Hematopoietic multipotent progenitor cell (in vitro differentiated cells): ENCODE measurements around the gene GPC5. TPM values are rescaled to one million over a fixed set of nuclear protein-coding genes. Genes with fewer than 3 reads are reported as not detected.
"Not testable (repeated sequence)": the region's sequence is repeated elsewhere in the genome, so short reads cannot be mapped to it uniquely, and the experiment has no call there.

Experiments
- DNase-seq, 3 donors: peaks; one replicate each; pipeline ENCODE4 v3.0.0-alpha.2; 2011 to 2015; ENCODE audit warnings: low read depth in 2 of 3, low spot score in 2 of 3
- total RNA-seq: library from RNA; depleted of rRNA; stranded (reverse); fragments of >200 nt; gene quantifications from one replicate; pipeline ENCODE4 v1.2.3, GENCODE V29; 2012

GPC5 gene
- total RNA-seq, 1 donor, result 18.3 TPM

DNA sequence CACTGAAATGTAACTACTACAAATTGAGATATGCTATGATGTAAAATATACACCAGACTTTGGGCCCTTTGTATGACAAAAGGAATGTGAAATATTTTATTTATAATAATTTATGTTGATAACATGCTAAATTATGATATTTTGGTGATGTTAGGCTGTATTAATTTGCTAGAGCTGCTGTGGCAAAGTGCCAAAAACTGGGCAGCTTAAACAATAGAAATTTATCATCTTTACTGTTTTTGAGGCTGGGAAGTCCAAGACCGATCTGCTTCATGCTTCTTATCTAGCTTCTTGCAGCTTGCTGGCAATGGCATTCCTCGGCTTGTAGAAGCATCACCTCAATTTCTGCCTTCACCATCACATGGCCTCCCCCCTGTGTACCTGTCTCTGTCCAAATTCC is 245.0 kb downstream of the GPC5 start:
- no peak for DNase-seq

DNA sequence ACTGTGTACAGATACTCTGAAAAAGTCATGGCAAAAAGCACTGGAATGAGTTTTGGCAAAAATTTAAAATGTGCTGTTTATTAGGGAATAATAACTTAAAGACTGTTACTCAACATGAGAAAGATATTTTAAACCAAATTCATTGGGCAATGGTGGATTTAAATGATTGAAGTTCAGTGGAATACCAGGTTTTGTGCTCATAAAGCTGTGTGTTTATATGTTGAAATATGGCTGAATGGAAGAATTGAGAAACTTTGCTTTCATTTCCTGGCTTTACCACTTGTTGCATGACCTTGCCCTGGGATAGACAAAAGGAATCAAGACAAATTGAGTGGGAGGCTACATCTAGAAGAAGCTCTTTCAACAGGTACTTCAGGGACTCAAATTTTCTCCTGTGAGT is 246.4 kb downstream of the GPC5 start:
- no peak for DNase-seq

DNA sequence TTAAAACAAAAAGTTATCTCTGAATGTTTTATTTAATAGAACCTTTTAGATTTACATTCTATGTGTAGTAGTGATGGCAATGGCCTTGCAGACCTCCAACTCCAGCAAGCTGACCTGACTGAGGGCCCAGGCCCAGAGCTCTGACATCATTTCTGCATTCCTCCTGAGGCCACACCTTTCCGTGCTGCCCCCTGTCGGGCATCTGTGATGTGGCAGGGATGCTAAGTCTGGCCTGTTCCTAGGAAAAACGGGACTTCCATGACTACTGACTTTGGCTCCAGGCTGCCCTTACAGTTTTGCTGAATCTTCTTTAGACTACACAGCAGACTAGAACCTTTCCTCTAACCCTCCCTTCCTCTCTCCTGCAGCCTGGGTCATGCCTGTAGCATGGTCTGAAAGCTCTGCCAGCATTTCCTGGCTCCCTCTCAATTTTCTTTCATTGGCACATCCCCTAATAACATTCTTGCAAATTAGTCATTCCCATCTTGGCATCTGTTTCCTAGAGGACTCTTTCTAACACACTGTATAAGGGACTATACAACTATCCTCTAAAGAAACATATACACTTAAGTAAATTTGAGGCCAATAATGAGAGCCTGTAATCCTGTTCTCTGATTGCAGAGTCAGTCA is 249.1 kb downstream of the GPC5 start:
- no peak for DNase-seq

DNA sequence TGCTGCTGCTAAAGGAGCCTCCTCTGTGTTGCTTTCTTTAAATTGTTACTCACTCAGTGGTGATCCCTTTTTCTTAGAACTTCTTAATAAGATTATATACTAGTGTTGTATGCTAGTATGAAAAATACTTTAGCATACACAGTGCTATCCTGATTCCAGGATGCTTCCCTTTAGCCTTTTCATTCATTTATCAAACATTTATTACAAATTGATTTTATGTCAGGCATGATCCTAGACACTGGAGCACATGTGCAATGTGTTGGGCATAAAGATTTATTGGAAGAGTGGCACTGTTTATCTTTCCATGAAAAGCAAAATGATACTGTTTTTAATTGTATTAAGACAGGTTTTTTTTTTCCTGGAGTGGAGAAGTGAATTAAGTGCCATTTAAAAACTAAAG is 249.6 kb downstream of the GPC5 start:
- no peak for DNase-seq

DNA sequence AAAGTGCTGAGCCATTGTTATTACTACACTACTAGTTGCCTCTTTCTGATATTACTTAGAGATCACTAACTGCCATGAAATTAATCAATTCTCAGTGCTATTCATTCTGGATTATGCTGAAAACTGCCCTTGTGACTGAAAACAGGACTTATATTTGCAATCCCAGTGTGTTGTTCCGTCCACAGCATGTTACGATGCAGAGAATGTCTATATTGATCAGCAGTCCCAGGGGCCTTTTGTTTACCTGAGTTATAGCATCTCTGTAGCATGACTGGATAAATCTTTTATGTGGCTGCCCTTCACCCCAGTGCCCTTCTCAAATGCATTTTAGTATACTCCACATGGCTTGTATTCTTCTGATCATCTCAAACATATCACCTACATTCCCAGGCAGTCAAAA is 251.0 kb downstream of the GPC5 start:
- DNase-seq, result no peak

DNA sequence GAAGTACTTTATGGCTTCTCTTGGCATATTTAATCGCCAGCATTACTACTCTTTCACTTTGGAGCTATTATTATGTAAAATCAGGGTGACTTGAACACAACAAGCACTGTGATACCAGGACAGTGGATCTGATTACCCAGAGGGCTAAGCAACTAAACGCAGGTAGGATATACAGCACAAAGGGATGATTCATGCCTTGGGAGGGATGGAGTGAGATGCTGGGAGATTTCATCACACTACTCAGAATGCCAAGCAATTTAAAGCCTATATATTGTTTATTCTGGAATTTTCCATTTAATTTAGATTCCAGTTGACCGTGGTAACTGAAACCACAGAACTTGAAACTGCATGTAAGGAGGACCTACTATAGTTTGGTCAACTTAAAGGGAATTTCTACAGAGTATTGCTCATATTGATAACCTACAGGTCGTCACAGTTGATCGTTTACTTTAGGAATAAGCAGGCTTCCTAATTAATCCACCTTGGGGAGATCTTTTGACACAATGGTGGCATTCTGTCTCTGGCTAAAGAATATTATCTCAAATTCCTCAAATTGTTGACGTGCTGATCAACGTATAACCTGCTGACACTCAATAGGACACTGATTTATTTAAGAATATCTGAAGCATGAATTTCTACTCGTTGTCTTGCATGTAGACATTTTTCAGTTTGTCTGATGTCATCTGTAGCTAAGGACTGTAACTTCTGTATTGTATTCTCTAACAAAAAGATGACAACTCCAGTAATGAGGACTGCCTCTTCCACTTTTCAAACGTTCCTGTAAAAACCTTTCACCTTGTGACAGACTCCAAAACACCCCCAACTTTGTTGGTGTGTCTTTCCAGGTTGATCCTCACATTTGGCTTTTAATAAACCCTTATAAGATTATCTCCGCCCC is 254.2 kb downstream of the GPC5 start:
- no peak for DNase-seq

DNA sequence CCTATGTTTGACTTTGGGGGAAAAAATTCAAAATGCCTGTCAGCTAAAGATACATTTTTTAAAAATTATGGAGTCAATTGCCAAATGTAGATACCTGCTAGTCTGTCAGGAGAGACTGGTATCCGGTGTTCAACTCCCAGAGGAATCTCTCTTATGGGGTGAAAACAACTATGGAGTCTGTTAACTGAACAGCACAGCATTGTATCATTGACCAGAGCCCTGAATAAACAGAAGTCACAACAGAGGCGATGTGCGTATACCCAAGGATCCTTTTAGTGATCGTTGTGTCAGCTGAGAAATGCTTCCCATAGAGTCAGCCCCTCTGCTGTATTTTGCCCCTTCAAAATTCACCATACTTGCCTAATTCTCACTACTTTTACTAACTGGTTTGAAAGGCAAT is 257.3 kb downstream of the GPC5 start:
- no peak for DNase-seq

DNA sequence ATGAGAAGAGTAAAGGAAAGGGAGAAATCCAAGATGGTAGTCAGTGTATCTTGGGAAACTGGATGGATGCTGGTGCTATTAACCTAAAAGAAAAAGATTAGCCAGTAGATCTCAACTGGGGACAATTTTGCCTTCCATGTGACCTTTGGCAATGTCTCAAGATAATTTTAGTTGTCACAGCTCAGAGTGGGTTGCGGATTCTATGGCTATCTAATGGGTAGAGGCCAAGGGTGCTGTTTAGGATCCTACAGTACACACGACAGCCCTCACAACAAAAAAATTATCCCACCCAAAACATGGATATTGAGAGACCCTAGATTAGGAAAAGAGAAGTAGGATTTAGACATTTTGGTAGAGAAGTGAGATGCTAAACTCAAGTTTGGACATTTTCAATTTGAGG is 258.9 kb downstream of the GPC5 start:
- no peak for DNase-seq

DNA sequence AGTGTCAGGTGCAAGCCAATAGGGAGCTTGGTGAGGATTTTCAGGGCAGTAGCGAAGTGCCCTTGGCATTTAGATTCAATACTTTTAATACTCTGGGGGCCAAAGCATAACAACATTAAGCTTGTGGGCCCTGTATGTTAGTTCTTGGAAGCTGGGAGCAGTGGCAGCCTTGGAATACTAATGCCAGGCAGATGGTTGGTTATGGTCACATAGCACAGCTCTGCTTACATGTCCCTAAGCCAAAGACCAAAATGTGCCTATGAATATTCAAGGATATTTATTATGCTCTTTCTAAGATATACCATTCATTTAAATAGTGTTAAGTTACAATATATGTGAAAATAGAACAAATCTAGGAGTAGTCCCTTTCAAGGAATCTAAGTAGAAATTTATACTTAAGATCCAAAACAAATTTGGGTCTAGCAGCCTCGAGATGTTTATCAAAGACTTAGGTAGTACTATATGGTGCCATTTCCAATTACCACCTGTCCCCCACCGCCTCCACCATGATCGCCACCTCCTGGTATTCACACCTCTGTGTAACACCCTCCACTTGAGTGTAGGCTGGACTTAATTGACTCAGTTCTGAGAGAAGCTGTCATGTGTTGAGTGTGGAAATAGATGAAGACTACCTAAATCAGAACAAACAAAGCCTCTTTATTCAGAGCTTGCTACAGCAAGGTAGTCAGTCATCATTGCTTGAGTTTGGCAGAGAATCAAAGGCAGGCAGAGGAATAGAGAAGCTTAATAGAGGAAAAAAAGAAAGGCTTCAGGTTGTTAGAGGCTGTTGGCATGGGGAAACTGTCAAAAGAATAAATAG is 261.0 kb downstream of the GPC5 start:
- no peak for DNase-seq

DNA sequence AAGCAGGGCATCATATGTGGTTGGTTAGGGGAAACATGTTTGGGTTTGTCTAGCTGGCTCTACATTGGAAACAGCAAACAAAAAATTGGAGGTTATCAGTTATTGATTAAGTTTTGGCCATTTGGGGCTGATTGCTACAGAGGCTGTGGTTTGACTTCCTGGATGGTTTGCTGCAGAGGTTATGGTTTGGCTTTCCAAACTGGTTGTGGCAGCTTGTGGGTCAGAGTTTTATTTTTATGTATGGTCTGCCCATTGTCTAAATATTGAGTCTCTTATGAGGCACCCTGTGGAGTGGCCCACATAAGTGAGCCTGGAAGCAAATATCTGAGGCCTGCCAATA is 261.6 kb downstream of the GPC5 start:
- no peak for DNase-seq

DNA sequence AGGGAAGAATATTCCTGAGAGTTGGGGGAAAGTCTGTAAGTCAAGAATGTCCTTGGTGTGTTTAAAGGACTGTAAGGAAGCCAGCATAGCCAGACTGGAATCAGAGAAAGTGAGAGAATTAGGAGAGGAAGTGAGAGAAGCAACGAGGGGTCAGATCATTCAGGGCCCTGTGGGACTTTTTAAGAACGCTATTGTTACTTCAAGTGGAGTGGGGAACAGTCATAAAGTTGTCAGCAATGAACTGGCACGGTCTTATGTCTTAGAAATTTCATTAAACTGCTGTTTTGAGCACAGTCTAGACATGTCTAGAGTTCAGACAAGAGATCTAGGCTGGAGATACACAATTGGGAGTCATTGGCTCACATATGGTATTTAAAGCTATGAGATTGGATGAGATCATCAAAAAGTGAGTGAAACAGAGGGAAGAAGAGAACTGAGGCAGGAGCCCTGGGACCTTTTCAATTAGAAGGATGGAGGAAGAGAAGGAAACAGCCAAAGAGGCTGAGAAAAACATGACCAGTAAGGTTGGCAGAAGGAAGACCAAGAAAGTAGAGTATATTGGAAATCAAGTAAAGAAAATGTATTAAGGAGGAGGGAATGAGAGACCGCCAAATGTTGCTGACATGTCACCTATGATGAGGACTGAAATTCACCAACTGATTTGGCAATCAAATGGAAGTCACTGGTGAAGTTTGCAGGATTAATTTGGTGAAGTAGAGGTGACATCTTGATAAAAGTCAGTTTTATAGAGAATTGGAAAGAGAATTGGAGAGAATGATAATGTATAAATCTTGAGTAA is 263.5 kb downstream of the GPC5 start:
- DNase-seq, result no peak

DNA sequence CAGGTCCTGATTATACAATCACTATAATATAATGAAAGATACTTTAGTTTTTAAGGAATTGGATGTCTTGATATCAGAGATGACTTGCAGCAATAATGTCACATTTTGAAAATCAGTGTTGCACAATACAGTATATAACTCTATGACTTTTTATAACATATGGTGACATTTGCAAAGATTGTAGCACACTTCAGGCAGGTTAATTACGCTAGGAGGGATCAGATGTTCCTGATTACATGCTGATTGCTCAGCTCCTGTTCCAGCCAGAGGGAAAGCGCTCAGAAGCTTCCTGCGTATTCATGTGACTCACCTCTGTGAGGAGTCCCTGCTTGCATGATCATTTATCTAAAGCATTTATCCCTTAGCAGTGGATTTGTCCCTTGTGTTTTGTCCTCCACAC is 265.6 kb downstream of the GPC5 start:
- no peak for DNase-seq

DNA sequence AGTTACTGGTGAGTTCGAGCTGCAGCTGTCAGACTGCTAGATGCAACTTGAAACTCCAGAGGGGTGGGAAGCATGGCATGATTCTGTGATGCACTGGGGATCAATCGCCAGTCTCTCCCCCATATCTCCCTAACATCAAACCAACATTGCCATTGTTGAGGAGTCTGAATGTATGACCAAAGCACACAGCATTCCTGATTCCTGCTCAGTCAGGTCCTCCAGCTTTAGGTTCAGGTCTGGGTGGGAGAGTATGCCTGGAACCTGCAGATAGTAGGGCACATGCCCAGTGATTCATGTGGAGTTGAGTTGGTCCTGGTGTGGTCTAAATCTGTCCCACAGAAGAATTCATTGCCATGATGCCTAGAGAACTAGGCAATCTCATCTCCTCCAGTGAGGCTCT is 269.1 kb downstream of the GPC5 start:
- DNase-seq, result no peak

DNA sequence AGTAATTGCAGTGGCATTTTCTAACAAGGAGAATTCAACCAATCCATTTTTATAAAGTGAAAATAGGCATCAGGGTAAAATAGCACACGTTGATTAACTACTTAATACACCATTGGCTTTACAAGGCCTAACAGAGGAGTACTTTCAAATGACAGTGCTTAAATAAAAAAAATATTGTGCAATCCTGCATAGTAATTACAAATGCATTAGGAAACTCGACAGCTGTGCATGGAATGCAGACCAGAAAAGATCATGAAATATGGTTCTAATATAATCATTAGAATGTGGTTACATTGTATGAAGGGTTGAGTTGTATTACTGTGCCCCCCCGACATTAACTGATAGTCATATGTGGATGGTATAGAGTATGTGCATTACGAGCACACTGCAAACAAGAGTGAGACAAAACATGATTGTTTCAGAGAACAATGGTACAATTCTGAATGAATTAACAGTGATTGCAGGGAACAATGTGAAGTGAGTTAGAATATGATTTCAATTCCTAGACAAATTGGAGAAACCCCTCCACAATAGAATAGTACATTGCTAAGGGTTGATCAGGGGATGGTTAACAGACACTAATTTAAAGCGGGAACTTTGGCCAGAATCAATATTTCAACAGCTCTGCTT is 270.6 kb downstream of the GPC5 start:
- no peak for DNase-seq

DNA sequence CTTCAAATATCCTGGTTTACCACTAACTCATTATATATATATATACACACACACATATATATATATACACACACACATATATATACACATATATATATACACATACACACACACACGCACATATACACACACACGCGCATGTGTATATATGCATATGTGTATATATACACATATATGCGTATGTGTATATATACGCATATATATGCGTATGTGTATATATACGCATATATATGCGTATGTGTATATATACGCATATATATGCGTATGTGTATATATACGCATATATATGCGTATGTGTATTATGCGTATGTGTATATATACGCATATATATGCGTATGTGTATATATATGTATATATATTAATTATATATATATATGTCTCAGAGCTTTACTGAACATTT is 275.9 kb downstream of the GPC5 start:
- not testable (repeated sequence) for DNase-seq

DNA sequence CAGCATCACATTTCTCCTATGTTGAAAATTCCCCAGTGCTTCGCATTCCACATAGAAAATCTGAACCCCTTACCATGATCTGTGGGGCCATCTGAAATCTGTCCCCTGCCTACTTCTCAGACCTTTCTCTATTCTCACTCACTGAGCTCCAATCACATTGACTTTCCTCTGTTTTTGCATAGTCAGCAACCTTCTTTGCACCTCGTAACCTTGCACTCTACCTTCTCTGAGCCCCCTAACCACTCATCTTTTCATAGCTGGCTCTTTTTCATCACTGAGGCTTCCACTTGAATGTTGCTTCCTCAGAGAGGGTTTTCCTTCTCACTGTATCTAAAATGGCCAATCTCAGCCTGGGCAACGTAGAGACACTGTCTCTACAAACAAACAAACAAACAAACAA is 286.3 kb downstream of the GPC5 start:
- DNase-seq, result no peak

DNA sequence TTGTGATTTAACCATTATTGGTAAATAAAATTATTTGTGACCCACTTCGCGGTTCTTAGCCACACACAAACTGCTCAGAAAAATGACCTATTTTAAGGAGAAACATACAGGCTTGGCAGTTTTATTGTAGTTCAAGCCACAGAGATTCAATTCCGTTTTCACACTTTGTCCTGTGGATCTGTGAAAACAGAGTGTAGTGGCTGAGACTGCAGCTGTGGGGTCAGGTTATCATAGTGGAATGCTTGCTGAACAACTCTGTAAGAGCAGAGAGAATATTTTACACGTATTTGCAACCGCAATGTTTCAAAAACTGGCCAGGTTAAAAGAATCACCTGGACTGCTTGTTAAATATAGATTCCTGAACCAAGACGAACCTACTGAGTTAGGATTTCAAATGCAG is 292.5 kb downstream of the GPC5 start:
- DNase-seq, result no peak

DNA sequence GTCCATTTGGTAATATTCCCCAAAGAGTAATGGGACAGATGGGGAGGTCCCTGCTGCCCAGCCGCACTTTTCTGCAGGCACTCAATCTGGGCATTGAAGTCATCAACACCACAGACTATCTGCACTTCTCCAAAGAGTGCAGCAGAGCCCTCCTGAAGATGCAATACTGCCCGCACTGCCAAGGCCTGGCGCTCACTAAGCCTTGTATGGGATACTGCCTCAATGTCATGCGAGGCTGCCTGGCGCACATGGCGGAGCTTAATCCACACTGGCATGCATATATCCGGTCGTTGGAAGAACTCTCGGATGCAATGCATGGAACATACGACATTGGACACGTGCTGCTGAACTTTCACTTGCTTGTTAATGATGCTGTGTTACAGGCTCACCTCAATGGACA is 295.0 kb downstream of the GPC5 start:
- DNase-seq, result no peak

DNA sequence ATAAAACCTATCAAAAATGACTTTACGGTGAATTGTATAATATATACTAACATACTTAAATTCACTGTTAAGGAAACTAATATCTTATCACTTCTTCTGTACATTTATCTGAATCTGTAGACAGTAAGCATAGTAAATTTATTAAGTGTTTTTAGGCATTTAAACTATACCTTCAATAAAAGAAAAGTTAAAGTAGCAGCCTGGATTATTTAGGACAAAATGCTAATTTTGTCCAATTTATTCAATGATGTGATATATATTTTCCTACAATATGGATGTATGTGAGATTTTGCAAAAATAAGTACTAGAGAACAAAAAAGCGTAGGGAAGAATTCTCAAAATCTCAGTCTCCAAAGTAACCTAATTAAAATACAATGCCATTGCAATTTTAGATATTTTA is 299.9 kb downstream of the GPC5 start:
- no peak for DNase-seq

DNA sequence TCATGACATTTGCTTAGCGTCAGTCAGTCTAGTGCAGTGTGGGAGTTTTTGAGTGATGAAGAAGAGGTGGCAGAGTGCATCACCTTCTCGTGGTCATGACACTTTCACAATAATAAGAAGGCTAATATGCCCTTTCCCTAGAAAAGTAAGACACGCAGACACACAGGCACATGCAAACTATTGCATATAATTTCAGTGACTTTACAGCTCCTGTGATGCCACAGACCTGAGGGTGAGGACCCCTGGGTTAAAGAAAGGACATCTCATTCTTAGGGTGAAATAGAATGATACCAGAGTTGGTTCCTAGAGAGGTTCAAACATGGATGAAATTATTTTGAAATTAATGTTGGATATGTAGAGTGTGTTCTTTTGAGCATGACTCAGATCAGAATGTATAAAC is 300.3 kb downstream of the GPC5 start:
- no peak for DNase-seq
